Measurements from ENCODE around the gene CTSD.

DNA sequence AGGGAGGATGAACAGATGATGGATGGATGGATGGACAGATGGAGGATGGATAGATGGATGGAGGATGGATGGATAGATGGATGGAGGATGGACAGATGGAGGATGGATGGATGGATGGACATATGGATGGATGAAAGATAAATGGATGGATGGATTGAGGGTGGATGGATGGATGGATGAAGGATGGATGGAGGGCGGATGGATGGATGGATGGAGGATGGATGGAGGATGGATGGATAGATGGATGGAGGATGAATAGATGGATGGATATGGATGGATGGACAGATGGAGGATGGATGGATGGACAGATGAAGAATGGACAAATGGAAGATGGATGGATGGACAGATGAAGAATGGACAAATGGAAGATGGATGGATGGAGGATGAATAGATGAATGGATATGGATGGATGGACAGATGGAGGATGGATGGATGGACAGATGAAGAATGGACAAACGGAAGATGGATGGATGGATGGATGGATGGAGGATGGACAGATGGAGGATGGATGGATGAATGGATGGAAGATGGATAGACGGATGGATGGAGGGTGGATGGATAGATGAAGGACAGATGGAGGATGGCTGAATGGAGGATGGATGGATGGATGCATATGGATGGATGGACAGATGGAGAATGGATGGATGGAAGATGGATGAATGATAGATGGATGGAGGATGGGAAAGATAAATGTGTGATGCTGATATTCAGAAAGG lies 20.7 kb downstream of the CTSD start:
- TF ChIP-seq FOXM1 (IDR thresholded peaks at IDR 0.05; ENCODE audit: borderline replicate concordance) (no peak), L3MBTL2 (conservative IDR thresholded peaks at IDR 0.05) (no peak), BHLHE40 (IDR thresholded peaks at IDR 0.05; ENCODE audit: borderline replicate concordance) (no peak), FOXA1 (IDR thresholded peaks at IDR 0.05) (no peak), SP1 (IDR thresholded peaks at IDR 0.05) (no peak), HDGF (IDR thresholded peaks at IDR 0.05; ENCODE audit: borderline replicate concordance) (no peak), NFRKB (IDR thresholded peaks at IDR 0.05) (no peak), LEF1 (IDR thresholded peaks at IDR 0.05; ENCODE audit: borderline replicate concordance) (no peak), ELF4 (IDR thresholded peaks at IDR 0.05) (no peak), TARDBP (IDR thresholded peaks at IDR 0.05) (no peak), ARNT (IDR thresholded peaks at IDR 0.05) (no peak), FOXK2 (IDR thresholded peaks at IDR 0.05) (no peak)
- TF ChIP-seq, protein P1, sequence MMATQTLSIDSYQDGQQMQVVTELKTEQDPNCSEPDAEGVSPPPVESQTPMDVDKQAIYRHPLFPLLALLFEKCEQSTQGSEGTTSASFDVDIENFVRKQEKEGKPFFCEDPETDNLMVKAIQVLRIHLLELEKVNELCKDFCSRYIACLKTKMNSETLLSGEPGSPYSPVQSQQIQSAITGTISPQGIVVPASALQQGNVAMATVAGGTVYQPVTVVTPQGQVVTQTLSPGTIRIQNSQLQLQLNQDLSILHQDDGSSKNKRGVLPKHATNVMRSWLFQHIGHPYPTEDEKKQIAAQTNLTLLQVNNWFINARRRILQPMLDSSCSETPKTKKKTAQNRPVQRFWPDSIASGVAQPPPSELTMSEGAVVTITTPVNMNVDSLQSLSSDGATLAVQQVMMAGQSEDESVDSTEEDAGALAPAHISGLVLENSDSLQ (IDR thresholded peaks at IDR 0.05) = no peak

Measured in HEK293T (cell line).